GM19025 (cell line): ENCODE data around the gene RGSL1.

Source experiments
- ATAC-seq: cut with Tn5 transposase; IDR thresholded peaks from one replicate; pipeline ENCODE4 v1.9.1; 2021; ENCODE audit warnings: mild to moderate bottlenecking, low read depth, moderate library complexity; ENCODE audit not compliant: unreplicated experiment

Gene RGSL1

DNA sequence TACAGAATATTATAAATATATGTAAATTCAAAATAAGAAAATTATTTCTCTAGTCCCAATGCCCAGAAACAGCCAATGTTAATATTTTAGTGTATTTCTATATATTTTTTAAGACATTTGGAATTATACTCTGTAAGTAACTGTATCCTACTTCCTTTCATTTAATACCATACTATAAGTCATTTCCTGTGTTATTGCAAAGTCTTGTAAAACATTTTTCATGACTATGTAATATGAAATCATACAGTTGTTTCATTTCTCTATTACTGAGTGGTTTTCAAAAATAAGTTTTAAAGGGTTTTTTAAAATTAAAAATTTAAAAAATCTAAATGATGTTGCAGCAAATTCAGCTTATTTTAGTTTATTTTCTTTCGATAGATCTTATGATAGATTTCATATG is 137.1 kb downstream of the RGSL1 start:
- ATAC-seq = no peak

- ATAC-seq = no peak
Observed at GRCh38 chr1:182587666-182588499, 137.9 kb downstream of the RGSL1 start.

GRCh38 chr1:182588500-182589396 is 138.8 kb downstream of the RGSL1 start, which contains the start of gene RNASEL:
TSS of gene RNASEL (minus strand) at chr1:182589256. CDS start at chr1:182586806, 2,450 bp downstream.
- ATAC-seq = peak; percentile 85

GRCh38 chr1:182589520-182589919 is 139.6 kb downstream of the RGSL1 start:
- no peak for ATAC-seq

DNA sequence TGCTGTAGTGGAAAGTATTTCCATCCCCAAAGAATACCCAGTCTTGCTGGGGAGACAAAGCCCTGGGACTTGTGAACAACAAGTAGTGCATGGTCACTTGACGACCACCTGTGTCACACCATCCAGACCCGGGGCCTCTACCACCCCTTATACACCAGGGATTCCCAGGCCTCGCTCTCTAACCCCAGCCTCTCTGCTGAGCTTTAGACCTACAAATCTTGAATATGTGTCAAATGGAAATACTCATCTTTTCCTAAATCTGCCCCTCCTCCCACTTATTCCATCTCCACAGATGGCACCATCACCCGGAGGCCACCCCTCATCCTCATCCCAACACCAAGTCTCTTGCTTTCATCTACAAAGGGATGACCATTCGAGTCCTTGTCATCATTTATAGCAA is 140.0 kb downstream of the RGSL1 start:
- no peak for ATAC-seq

GRCh38 chr1:182595641-182596240 is 145.8 kb downstream of the RGSL1 start:
- no peak for ATAC-seq

DNA sequence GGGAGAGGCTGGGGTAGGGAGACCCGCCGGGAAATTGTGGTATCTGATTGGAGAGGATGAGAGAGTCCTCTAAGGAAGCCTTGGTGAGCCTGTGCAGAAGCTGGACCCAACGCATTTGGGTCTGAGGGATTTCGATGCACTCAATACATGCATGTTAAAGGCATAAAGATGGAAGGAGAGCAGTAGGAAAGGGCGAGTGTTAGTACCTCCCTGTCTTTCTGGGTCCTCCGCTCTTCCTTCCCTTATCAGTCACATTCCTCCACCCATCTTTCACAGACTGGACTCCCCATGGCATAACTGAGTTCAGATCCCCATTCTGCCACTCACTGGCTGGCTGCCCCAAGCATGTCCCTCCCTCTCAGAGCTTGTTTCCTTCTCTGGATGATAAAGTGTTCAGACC is 147.0 kb downstream of the RGSL1 start:
- ATAC-seq = no peak

DNA sequence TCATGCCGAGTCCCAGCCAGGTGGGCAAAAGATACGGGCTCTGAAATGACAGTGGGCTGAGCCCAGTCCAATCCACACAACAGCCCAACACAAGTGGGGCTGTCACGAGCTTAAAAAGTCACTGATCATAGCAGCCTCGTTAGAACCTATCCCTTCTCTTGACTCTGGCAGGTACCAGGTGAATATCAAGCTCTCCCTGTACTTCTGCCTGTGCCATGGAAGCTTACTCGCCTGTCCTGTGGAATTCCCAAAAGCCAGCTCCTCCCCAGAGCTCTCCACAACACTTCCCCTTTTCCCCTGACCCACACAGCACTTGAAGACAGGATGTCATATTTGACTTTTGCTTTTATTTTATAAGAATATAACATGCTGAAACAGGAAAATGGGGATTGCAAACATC is 148.3 kb downstream of the RGSL1 start:
- no peak for ATAC-seq

- no peak for ATAC-seq
Observed at GRCh38 chr1:182599339-182599738, 149.4 kb downstream of the RGSL1 start.

DNA sequence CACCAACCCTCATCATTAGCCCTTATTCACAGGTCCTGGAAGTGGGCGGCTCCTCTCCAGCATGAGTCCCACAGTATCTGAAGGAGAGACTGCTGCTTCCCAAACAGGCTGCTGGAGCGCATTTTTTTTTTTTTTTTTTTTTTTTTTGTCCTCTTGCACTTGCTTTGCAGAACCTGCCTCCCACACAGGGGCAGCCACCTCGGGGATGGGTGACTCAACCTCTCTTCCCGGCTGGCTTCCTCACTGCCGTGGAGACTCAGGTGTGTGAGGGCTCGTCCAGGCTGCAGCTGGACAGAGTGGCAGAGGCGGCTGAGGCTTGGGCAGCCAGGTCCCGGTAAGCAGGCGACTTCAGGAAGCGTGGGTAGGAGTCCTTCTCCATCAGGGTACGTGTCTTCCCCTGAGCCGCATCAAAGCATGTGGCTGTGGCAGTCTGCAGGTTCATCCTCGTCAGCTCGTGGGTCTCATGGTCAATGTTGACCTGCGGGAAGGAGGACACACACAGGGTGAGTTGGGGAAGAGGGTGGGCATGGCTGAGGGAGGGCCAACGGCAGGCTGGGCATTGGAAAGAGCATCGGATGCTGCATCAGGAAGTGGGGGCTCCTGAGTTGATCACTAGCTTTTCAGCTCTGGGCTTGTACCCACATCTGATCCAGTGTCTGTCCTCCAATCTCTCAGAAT is 150.2 kb downstream of the RGSL1 start:
- ATAC-seq = no peak

DNA sequence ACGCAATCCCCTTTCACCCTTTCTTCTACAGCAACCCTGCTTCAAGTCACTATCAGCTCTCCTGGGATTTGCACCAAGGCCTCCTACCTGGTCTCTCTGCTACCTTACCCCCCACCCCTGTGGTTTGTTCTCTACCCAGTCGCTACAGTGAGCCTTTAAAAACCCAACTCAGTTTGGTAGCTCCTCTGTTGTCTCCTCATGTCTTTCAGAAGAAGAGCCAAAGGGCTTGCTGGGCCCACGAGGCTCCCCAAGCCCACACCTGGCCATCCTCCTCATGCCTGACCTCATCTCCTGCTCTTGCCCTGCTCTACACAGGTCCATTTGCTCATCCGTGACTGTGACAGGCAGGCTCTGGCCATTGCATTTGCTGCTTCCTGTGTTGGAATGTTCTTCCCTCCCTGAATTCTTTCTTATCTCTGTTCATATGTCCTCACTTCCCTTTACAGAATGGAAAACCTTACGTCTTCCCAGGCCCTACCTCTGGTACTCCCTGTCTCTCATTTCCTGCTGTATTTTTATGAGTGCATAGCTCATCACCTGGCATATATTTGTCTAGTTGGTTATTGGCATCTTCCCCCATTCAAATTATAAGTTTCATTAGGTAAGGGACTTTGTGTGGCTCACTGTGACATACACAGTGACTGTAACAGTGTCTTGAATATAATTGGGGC is 150.9 kb downstream of the RGSL1 start:
- ATAC-seq = no peak

DNA sequence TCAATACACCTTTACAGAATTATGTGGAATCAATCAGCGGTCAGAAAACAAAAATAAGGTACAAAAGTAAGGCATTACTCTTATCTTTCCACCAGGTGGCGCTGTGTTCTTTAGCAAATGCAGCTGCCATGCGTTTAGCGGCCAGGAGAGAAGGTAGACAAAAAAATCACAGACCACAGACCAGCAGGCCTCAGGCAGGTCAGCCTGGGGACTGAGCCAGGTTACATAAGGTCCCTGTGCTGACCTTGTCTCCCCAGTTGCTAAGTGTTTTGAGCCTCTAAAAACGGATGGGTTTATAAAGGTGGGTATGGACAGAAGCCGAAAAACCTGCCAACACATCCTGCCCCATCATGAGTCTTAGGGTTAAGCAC is 151.5 kb downstream of the RGSL1 start:
- no peak for ATAC-seq

DNA sequence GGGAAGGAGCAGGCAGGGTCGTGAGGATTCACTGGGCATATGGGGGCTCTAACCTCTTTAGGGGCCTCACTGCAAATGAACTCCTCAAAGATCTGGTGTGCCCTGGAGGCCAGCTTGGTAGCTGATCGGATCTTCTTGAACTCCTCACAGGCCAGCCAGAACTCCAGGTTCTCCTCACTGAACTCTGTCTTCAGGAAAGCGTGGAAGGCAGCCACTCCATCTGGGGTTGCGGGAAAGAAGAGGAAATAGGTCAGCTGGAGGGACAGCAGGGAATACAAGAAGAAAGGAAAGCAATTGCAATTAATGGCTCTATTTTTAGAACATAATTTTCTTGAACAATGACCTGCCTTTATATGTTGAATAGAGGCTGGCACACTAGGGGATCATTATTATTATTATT is 152.0 kb downstream of the RGSL1 start:
- ATAC-seq = no peak

DNA sequence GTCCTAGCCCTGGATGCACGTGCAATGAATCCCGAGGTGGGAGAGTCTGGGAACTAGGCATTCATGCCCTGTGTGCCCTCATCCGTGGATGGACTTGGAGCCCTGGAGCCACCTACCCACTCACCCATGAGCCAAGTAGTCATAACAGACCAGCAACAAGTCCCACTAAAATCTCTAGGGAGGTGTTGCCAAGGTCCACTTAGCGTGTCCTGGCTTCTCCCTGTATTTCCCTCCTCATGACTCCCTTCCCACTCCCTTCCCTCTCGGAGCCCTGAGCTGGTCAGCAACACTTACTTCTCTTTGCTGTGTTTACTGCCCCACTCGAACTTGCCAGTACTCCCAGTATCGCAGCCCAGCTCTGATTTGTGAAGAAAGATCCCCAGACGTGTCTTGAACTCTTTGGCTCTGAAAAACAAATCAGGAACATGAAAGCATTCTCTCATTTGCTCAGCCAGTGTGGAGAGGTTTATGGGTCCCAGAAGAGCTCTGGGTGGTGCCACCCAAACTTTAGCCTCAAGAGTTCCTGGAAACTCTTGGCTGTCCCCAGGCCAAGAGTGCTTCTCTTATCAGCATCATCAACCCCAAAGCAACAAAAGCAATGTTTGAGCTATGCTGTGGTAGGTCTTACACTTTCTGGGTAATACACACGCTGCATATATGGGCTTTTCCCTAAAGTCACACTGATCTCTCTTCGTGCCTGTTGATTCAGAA is 153.1 kb downstream of the RGSL1 start:
- ATAC-seq = no peak

GRCh38 chr1:182603646-182604174 is 153.8 kb downstream of the RGSL1 start:
- no peak for ATAC-seq

DNA sequence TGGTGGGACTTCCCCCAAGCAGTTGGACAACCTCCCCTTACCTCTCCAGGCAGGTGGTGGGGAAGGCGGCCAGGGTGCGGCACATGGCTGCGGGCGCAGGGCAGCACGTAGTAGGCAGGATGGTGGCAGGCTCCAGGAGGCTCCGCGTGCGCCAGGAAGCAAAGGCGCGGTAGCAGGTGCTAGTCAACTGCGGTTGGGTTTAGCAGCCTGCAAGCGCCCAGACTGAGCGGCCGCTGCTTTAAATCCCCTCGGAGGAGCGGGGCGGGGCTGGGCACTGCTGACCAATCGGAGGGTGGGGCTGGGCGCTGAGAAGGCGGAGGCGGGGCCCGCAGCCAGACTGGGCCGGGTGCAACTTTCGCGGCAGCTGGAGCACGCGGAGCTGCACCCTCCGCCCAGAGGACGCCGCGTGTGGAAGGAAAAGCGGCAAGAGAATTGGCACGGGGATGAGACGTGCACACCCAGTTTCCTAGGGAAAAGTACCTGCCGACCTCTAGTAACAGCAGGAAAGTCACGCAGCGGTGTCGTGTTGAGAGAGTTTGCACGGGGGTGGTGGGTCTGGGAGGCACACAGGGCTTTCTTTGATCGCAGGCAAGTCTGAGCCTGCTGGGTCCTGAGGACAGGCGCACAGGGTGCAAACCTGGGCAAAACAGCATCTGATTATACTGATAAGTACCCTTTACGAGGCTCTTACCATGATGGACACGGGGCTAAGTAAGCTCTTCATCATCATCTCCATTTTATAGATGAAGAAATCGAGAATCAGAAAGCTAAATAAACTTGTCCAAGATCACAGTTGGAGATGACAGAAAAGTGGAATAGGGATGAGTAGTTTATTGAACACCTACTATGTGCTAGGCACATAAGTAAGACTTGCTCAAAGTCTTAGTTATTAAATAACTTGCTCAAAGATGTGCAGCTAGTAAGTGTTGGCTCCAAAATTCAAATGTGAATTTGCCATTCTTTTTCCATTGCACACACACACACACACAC is 154.5 kb downstream of the RGSL1 start, which contains the start of gene RGS16:
Gene RGS16 (minus strand): TSS at position 215 of the 990 bp plus-strand sequence. CDS start 130 bp downstream, at position 85.
- ATAC-seq = peak; percentile 93

GRCh38 chr1:182607566-182607965 is 157.6 kb downstream of the RGSL1 start:
- no peak for ATAC-seq

DNA sequence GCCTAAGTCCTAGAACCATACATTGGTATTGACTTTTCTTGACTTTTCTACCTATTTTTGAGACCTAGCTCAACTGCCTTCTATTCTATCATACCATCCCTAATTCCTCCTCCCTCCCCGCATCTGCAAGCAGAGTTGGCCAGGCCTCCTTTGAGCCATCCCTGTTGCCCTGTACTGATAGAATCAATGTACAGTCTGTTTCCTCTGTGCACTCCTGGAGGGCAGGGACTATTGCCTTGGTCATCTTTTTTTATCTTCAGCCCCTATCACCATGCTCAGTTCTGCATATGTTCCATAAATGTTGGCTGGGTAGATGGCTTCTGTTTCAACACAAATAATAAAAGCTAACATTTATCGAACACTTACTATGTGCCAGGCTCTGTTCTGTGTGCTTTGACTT is 158.3 kb downstream of the RGSL1 start:
- no peak for ATAC-seq
